Measurements from ENCODE around the gene TRIOBP.

Gene TRIOBP

GRCh38 chr22:37752189-37753087 lies 55.6 kb downstream of the TRIOBP start:
- DNase-seq: no peak

GRCh38 chr22:37753746-37754145 lies 56.9 kb downstream of the TRIOBP start:
- no peak for DNase-seq

DNA sequence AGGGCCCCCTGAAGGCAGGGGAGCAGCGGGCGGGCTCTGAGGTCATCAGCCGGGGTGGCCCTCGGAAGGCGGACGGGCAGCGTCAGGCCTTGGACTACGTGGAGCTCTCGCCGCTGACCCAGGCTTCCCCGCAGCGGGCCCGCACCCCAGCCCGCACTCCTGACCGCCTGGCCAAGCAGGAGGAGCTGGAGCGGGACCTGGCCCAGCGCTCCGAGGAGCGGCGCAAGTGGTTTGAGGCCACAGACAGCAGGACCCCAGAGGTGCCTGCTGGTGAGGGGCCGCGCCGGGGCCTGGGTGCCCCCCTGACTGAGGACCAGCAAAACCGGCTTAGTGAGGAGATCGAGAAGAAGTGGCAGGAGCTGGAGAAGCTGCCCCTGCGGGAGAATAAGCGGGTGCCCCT lies 60.8 kb downstream of the TRIOBP start:
- no peak for DNase-seq

- DNase-seq: no peak
Measured at GRCh38 chr22:37758694-37759093, 61.8 kb downstream of the TRIOBP start.

- DNase-seq: no peak
Measured at GRCh38 chr22:37759281-37759680, 62.4 kb downstream of the TRIOBP start.

GRCh38 chr22:37760152-37760551 lies 63.3 kb downstream of the TRIOBP start:
- DNase-seq: no peak

GRCh38 chr22:37762389-37762836 lies 65.6 kb downstream of the TRIOBP start:
- DNase-seq: no peak

- no peak for DNase-seq
Measured at GRCh38 chr22:37763012-37763411, 66.2 kb downstream of the TRIOBP start.

GRCh38 chr22:37763652-37764051 lies 66.8 kb downstream of the TRIOBP start:
- DNase-seq: no peak

GRCh38 chr22:37764622-37765021 lies 67.8 kb downstream of the TRIOBP start:
- no peak for DNase-seq

- no peak for DNase-seq
Measured at GRCh38 chr22:37765498-37765897, 68.7 kb downstream of the TRIOBP start.

DNA sequence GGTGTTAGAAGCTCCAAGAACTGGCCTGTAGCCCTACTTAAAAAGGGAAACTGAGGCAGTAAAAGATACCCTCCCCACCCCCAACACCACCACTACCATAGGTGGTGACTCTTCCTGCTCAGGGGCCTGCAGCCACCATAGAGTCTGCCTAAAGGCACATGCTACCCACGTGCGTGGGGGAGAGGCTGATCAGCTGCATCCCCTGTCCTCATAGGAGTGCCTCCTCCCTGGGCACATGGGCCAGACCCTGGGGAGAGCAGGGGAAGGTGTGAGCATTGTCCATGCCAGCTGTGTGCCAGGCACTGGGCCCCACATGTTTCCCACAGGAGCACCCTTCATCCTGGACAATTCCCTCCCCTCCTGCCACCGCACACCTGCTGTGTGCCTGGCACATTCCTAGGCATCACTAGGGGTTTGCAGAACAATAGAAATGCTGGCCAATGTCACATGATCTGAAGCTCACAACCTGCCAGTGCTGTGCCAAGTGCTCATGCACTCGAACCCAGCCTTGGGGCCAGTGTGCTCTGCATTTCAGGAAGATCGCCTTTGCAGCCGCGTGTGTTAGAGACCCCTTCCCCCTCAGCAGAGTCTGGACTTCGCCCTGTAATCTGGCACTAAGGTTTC lies 69.2 kb downstream of the TRIOBP start:
- no peak for DNase-seq

DNA sequence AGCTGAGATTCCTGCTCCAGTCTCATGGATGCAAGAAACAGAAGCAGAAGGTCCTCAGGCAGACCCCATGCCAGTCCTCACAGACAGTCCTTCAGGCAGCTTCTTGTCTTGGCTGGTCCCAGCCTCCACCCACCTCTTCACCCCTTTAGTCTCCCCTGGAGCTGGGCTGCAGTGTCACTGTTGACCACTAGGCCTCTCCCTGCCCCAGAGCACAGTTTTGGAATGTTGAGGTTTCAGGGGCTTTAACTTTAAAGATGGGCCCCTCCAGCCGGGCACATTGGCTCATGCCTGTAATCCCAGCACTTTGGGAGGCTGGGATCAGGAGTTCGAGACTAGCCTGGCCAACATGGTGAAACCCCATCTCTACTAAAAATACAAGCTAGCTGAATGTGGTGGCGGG lies 71.4 kb downstream of the TRIOBP start:
- no peak for DNase-seq

DNA sequence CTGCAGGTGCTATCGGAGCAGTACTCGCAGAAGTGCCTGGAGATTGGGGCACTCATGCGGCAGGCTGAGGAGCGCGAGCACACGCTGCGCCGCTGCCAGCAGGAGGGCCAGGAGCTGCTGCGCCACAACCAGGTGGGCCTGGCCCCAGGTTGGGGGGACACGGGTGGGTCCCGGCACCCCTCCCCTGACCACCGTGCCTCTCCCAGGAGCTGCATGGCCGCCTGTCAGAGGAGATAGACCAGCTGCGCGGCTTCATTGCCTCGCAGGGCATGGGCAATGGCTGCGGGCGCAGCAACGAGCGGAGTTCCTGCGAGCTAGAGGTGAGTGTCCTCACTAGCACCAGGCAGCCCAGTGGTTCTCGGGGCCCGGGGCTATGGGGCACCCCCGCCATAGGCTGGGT lies 72.2 kb downstream of the TRIOBP start:
- no peak for DNase-seq

- DNase-seq: no peak
Measured at GRCh38 chr22:37771081-37771480, 74.2 kb downstream of the TRIOBP start.

- DNase-seq: no peak
Measured at GRCh38 chr22:37771702-37772427, 75.0 kb downstream of the TRIOBP start.

DNA sequence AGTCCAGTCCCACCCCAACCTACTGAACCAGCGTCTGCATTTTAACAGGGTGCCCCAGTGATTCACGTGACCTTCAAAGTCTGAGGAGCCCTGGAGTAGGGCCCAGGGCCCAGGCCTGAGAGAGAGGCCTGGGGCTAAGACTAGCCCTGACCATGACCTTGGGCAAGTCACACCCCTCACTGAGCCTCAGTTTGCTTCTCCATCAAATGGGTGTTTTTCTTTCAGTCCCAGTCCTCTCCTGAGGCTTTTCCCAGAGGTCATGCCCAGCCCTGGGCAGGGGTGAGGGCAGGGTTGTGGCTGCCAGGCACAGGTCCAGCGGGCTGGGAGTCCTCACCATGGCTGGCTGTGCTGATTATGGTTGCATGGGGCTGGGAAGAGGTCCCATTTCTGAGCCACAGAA lies 77.9 kb downstream of the TRIOBP start:
- no peak for DNase-seq

GRCh38 chr22:37775785-37776638 lies 79.2 kb downstream of the TRIOBP start:
- no peak for DNase-seq

DNA sequence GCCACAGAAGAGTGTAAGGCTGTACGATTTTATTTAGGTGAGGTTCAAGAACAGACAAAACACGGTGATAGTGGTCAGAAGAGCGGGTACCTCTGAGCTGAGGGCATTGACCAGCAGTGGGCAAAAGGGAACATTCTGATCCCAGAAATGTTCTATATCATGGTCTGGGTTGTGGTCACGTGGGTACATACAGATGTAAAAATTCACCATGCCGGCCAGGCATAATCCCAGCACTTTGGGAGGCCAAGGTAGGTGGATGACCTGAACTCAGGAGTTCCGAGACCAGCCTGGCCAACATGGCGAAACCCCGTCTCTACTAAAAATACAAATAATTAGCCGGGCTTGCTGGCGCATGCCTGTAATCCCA lies 79.8 kb downstream of the TRIOBP start:
- no peak for DNase-seq

GRCh38 chr22:37777122-37777687 lies 80.4 kb downstream of the TRIOBP start:
- DNase-seq: no peak

DNA sequence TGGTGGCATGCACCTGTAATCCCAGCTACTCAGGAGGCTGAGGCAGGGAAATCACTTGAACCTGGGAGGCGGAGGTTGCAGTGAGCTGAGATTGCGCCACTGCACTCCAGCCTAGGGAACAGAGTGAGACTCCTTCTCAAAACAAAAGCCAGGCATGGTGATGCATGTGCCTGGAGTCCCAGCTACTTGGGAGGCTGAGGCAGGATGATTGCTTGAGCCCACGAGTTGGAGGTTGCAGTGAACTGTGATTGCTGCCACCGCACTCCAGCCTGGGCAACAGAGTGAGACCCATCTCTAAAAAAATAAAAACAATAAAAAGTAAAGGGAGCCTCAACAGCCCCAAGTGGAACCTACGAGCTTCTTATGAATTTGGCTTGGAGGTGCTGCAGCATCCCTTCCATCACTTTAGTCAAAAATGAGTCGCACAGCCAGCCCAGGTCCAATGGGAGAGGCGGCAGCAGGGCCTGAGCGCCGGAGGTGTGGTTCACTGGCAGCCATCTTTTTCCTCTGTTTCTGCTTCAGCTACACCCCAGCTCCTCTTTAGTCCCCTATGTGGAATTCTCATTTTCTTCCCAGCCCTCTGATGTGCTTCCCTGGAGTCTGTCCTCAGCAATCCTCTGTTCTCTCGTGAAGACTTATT lies 81.6 kb downstream of the TRIOBP start:
- no peak for DNase-seq

All from central memory CD4-positive, alpha-beta T cell (primary cell).